ENCODE results near the gene LDB2.
A peak's percentile ranks its signal among the peaks of the same experiment; 100 is the strongest.

The LDB2 gene

DNA sequence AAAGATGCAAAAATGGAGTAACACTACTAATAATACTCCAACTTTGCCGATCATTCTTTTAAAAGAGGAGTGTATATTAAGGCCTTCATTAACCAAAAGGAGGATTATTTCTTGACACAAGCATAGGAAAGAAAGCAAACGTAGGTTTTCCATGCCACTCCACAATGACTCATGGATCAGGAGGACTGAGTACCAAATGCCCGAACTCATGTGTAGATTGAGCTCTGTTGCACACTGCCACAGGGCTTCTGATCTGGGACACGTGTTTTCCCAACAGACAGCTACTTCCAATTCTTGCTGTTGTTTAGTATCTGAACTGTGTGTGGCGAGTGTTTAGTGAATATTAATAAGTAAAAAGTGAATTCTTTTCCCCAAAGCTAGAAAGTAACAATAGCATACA, 131.2 kb downstream of the LDB2 start:
- H3K4me3 ChIP-seq (replicated peaks in 1 of 2; ENCODE audit: low read depth in 2 of 2, low read length in 2 of 2), result no peak overlapping the region
- no peak for DNase-seq (ENCODE audit: low read depth in 2 of 2)
- TF ChIP-seq, protein P1, sequence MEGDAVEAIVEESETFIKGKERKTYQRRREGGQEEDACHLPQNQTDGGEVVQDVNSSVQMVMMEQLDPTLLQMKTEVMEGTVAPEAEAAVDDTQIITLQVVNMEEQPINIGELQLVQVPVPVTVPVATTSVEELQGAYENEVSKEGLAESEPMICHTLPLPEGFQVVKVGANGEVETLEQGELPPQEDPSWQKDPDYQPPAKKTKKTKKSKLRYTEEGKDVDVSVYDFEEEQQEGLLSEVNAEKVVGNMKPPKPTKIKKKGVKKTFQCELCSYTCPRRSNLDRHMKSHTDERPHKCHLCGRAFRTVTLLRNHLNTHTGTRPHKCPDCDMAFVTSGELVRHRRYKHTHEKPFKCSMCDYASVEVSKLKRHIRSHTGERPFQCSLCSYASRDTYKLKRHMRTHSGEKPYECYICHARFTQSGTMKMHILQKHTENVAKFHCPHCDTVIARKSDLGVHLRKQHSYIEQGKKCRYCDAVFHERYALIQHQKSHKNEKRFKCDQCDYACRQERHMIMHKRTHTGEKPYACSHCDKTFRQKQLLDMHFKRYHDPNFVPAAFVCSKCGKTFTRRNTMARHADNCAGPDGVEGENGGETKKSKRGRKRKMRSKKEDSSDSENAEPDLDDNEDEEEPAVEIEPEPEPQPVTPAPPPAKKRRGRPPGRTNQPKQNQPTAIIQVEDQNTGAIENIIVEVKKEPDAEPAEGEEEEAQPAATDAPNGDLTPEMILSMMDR (IDR thresholded peaks at IDR 0.05; ENCODE audit: low read depth, low read length), result no peak

DNA sequence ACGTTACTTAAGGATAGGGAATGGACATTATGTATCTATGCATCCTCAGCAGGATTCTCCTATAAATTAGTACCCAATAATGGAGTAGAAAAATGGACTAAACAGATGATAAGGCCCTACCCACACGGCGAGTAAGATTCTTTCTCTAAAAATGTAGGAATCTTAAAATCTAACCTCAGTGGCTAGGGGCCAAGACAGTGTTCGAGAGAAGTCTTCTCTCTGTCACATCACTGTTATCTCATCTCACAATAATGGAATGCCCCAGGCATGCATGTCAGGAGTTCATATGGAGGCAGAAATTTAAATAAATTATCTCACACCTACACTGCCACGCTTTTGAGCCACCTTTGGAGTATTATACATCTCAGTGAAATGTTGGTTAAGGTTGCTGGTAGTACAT, 132.9 kb downstream of the LDB2 start:
- TF ChIP-seq, protein P1 (IDR thresholded peaks at IDR 0.05; ENCODE audit: low read depth, low read length), result no peak
- no peak overlapping the region for H3K4me3 ChIP-seq (replicated peaks in 1 of 2; ENCODE audit: low read depth in 2 of 2, low read length in 2 of 2)
- no peak for DNase-seq (ENCODE audit: low read depth in 2 of 2)

DNA sequence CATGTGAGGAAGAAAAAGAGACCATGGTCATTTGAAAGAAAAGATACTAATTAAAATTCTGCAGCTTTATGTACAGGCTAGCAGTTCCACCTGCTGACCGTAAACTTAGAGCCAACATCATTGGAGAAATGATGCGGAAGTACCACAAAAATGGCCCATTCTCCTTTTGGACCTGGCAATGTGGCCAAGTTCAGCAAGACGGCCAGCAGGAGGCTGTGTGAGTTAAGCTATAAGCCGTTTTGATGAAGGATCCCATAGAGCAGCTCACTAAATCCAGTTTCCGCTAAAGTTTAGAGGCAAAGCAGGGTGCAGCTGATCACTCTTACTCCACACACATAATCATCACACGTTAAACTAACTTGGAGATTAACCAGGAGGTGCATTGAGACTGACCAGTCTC, 133.8 kb downstream of the LDB2 start:
- no peak overlapping the region for H3K4me3 ChIP-seq (replicated peaks in 1 of 2; ENCODE audit: low read depth in 2 of 2, low read length in 2 of 2)
- TF ChIP-seq, protein P1 (IDR thresholded peaks at IDR 0.05; ENCODE audit: low read depth, low read length), result peak; percentile 50
- peak; percentile 21 to 36 for DNase-seq (ENCODE audit: low read depth in 2 of 2)

DNA sequence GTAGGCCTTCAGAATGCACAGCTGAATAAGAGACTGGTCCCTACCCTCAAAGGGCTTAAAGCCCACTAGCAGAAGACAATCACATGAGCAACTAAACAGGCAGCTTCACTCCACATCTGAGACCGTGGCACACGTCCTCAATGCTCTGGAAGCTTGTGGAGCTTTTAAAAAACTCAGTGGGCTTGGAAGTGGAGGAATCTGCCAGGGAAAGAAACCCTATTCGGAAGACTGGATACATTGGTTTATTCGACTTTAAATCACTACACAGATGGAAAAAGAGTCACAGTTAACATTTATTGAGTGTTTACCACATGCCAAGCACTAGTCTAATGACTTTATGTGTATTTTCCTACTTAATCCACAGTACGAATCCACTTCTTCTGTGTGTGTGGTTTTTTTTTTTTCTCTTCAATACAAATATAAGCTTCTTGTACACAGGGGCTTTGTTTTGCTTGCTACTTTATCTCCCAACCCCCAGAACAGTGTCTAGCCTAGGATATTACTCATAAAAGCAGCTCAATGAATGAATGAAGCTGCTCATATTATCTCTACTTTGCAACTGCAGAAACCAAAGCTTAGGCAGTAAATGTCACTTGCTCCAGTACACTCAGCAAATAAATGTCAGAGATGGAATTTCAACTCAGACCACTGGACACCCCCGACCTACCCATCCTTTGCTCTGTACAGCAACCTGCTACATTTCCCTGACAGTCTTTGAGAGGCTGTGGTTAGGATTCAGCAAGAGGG, 137.7 kb downstream of the LDB2 start:
- TF ChIP-seq, protein P1 (IDR thresholded peaks at IDR 0.05; ENCODE audit: low read depth, low read length), result no peak
- no peak overlapping the region for H3K4me3 ChIP-seq (replicated peaks in 1 of 2; ENCODE audit: low read depth in 2 of 2, low read length in 2 of 2)
- no peak for DNase-seq (ENCODE audit: low read depth in 2 of 2)

DNA sequence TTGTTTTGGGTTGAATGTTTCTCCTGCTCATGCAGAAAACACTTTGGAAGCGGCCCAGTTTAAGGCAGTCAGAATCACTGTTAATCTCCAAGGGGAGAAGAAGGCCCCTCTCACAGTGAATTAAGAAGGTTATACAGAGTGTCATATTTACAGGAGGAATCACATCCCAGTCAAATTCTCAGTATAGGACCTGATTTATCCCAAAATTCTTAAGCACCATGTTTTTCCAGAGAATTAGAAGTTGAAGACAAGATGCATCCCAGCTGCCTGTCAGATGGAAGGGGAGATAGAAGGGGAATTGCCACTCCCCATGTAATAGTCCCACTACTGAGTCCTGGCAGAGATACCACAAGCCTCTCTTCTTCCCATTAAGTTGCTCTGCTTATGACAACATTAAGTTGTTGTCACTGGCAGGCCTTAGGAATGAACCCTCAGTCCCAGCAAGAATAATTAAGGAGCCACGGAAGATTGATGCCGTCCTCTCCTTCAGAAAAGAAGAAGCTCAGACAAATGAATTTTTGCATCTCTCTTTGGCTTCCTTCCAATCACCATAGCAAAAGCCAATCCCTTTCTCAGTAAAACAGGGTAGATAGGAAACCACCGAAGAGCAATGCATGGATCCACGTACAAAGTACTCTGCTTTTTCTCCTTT, 138.4 kb downstream of the LDB2 start:
- DNase-seq (ENCODE audit: low read depth in 2 of 2), result no peak

DNA sequence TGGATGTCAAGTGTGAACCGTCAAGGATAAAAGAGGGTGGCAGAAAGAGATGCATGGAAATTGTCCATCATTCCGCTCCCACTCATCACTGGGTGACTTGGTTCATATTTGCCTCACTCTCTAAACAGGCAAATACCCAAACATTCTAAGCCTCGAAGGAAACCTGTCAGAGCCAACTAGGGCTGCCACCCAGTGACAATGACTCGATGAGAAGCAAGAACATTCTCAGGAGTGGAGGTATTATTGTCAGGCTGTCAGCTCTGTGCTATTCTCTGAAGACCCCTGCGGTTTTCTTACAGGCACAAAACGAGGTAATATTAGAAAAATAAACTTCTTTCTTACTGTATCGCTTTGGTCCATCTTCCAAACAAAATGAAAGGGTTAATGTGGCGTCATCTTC, 139.6 kb downstream of the LDB2 start:
- DNase-seq (ENCODE audit: low read depth in 2 of 2), result no peak
- TF ChIP-seq, protein P1 (IDR thresholded peaks at IDR 0.05; ENCODE audit: low read depth, low read length), result no peak
- no peak overlapping the region for H3K4me3 ChIP-seq (replicated peaks in 1 of 2; ENCODE audit: low read depth in 2 of 2, low read length in 2 of 2)

More for the DNA sequence above, 138.4 kb downstream of the LDB2 start:
- H3K4me3 ChIP-seq (replicated peaks in 1 of 2; ENCODE audit: low read depth in 2 of 2, low read length in 2 of 2), result no peak overlapping the region
- TF ChIP-seq, protein P1 (IDR thresholded peaks at IDR 0.05; ENCODE audit: low read depth, low read length), result no peak
